Measurements from ENCODE around the gene C6orf136.

- TF ChIP-seq CTCF (IDR thresholded peaks at IDR 0.05), result no peak
- TF ChIP-seq POLR2A (IDR thresholded peaks at IDR 0.05), result no peak
Observed at GRCh38 chr6:30647242-30648116, 546 bp downstream of the C6orf136 start.

Measured in tibial nerve (tissue), 3 donors.